Eye (tissue), 1 donor: ENCODE results near the gene PCBP4.

Source experiments
- DNase-seq: peaks from one replicate; pipeline ENCODE4 v3.0.0-alpha.2; 2015

Gene PCBP4

GRCh38 chr3:51967384-51968169, at the start of gene PCBP4:
TSS of gene PCBP4 (minus strand) at chr3:51967454. CDS start at chr3:51961240, 6,214 bp downstream.
- DNase-seq, result peak; percentile 90

GRCh38 chr3:52015438-52016228, 48.4 kb upstream of the PCBP4 start:
- peak; percentile 60 for DNase-seq

GRCh38 chr3:52014613-52015012, 47.4 kb upstream of the PCBP4 start:
- DNase-seq, result no peak

DNA sequence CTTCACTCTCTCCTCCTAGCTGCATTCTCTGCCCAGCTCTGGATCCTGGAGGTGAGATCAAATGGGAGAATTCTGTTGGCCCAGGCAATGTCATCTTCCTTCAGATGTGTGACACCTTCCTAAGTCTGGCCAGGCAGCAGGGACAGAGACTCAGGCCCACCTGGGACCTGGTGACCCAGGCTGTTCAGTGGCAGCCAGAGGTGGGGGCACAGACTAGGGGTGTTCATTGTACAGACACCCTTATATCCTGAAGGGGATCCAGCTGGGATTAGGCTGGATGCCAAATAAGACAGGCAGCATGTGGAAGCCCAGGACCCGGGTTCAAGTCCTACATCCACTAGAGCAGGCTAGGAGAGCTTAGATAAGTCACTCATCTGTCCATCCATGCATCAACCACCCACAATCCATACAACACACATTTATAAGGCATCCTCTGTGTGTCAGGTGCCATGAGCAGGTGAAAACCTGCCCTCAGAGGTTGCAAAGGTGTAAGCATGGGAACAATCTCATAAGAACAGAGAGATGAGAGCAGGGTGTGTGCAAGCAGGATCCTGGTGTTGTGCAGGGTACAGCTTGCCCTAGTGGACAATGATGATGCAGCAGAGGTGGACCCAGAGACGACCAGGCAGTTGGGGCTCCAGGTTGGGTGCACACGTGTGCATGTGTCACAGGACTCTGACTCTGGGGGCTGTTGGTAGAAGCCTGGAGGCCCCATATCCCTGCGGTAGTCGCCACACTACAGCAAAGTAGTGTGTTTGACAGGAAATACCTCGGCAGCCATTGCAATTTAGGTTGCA, 46.7 kb upstream of the PCBP4 start:
- DNase-seq, result no peak

DNA sequence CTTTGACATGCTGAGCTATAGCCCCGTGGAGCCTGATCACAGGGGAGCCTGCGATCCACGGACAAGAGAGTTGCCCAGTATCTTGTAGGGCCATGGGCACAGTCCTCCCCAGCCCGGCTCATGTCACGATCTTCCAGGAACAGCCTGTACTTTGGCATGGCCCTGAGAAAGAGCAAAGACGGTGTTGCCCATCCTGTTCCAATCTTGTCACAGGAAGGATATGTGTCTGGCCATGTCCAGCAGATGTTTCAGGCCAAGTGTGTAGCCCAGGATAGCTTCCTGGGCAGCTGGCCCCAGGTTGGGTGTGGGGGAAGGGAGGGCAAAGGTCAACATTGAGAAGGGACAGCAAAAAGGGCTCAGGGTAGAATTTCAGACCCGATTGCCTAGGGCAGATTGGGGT, 45.4 kb upstream of the PCBP4 start:
- DNase-seq, result no peak

GRCh38 chr3:52010431-52010830, 43.2 kb upstream of the PCBP4 start:
- no peak for DNase-seq

- DNase-seq, result no peak
Measured at GRCh38 chr3:52007291-52007690, 40.0 kb upstream of the PCBP4 start.

- DNase-seq, result no peak
Measured at GRCh38 chr3:52006820-52007133, 39.5 kb upstream of the PCBP4 start.

DNA sequence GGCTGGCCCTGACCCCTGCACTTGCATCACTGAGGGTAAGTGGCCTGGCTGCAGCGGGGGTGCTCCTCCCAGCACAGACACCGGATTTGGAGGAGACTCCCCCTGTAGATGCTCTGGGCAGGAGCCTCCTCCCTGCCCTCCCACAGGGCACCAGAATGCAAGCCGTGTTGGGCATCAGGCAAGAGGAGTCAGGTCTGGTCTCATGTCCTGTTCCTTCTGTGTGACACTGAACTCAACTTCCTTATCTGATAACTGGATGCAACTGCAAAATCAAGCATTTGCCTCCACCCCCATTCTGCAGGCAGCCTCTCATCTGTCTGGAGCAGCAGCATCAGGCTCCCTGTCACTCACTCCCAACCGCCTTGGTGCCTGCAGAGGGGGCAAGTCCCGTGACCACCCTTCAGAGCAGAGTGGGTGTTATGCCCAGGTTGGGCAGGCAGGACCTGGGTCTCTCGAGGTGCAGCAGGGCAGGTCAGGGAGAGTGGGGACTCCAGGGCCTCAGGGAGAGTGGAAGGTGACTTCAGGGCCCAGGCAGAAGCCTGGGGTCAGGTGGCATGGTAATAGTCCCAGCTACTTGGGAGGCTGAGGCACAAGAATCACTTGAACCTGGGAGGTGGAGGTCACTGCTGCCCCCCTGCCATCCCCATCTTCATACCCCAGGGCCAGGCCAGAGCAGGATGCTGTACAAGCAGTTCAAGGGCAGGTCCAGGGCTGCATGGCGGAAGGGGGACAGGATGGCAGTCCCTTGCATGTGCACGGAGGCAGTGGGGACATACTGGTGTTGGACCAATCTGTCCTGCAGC, 39.0 kb upstream of the PCBP4 start:
- no peak for DNase-seq

DNA sequence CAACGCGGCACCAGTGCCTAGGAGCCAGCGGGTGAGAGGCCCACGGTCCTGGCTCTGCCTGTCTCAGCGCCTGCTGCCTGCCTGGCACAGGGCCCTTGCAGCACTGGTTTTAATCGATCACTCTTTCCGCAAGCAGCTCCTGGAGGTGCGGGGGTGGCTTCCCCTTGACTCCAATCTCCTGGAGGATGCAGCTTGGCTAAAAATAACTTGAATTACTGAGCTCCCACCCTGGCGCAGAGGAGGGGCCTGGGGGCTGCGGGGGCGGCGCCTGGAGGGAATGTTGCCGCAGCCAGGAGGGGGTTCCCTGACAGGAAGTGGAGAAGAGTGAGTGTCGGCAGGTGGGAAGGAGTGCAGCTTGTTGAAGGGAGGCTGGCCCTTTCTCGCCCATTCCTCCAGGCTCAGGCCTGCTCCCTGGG, 38.3 kb upstream of the PCBP4 start:
- DNase-seq, result peak; percentile 56

- DNase-seq, result no peak
Measured at GRCh38 chr3:52004906-52005395, 37.7 kb upstream of the PCBP4 start.

DNA sequence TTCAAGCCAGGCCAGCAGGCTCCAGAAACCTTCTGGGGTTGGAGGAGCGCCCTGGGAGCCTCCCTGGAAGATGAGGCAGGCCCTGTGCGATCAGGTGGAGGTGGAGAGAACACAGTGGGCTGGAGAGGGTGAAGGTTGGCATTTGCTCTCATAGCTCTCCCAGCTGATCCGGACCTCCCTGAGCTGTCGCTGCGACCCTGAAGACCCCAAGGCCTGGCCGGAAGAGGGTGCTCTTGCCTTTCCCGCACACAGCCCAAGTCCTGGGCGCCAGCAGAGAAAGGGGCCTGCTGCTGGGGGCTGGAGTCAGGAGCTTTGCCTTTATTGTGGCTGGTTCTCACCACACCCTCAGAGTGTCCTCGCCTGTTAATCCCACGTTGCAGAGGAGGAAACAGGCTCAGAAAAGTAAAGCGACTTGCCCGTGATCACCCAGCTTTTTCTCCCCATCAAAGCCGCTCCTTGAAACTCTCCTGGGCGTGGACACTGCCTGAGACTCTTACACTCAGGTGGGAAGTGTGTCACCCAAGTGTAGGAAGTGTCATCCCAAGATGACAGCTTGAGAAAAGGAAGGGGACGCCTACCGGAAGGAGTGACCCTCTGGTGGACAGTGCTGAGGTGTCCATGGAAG, 37.0 kb upstream of the PCBP4 start:
- DNase-seq, result peak; percentile 90

DNA sequence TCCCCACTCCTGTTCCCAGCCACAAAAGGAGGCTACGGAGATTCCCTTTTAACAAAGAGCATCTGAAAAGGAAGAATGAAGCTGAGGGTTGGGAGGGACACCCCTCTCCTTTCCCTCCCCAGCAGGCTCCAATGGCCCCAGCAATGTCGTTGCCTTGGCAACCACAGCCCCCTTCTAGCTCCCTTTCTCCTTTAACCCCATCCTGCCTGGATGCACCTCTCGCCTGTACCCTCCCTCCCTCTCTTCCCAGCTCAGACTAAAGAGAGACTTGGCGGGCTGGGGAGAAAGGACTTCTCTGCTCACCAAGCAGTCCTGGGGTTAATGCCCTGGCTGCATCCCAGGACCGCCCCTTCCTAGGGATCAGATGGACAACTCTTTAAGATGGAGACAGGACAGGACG, 35.5 kb upstream of the PCBP4 start:
- no peak for DNase-seq

DNA sequence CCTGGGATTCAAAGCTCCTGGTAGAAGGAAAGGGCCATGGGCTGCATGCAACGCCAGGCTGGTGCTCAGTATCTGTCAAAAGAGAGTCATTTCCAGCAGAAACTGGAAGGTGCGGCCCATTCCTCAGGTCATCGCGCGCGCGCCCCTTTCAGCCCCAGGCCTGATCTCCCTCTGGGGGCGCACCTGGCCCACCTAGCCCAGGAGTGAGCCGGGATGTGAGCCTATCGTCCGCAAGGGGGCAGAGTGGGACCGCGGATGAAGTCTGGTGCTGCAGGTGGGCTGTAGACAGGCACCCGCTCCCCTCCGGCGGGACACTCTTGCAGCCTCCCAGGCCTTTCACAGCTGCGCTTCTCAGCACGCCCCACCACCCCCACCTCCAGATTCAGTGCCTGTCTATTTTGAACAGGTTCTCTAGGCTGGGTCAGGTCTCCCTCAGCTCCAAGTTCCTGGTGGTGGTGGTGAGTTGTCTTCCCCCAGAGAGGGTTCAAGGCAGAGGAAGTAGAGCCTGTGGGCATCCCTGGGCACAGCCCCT, 34.3 kb upstream of the PCBP4 start:
- DNase-seq, result peak; percentile 95

DNA sequence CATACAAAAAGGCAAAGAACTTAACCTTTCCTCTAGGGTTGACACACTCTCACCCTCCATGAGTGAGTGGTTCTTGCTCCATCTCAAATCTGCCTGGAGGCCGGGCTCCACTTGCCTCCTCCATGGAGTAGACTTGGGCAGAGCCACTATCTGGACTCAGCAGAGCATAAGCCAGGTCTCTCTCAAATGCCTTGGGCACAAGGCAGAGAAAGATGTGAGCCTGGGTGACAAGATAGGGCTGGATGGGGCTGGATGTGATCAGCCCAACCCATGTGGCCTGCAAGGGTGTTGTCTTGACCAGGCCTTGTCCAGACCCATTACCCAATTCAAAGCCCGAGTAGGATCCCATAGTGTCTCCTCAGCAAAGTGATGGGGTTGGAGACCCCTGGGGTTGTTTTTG, 32.6 kb upstream of the PCBP4 start:
- no peak for DNase-seq

- DNase-seq, result no peak
Measured at GRCh38 chr3:51998774-51999173, 31.5 kb upstream of the PCBP4 start.

DNA sequence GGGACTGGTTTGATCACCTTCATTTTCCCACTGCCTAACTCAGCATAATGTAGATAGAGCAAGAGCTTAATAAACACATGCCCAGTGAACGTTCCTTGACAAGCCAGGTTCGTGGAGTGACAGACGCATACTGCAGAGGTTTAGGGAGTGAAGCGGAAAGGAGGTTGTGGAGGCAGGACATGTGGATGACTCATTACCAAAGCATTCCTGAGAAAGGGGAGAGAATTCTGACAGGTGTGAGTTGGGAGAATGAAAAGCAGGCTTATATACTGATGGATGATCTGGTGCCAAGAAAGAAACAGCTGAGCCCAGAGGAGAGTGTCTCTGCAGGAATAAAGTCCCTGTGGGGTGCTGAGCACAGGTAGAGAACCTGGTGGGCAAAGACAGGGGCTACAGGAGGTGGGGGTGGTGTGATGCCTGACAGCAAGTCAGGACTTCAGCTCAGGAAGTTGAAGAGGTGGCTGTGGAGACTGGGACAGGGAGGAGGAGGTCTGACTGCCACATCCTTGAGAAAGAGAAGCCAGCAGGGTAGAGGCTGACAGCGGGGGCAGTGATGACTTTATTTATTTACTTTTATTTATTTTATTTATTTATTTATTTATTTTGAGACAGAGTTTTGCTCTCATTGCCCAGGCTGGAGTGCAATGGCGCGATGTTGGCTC, 30.8 kb upstream of the PCBP4 start:
- peak; percentile 23 for DNase-seq

DNA sequence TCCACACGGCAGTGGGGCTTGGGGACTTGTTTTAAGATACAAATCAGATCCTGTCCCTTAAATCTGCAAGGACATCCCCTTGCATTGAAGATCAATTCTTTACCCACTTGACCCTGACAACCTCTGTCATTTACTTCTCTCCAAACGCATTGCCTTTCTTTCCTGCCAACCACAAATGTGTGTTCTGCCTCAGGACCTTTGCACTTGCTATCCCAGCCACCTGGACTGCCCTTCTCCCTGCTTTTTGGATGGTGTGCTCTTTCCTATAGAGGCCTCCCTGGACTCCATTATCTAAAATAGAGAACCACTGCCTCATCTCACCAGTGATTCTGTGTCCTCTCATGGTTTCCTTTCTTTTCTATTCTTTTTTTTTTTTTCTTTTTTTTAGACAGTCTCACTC, 29.9 kb upstream of the PCBP4 start:
- DNase-seq, result no peak

DNA sequence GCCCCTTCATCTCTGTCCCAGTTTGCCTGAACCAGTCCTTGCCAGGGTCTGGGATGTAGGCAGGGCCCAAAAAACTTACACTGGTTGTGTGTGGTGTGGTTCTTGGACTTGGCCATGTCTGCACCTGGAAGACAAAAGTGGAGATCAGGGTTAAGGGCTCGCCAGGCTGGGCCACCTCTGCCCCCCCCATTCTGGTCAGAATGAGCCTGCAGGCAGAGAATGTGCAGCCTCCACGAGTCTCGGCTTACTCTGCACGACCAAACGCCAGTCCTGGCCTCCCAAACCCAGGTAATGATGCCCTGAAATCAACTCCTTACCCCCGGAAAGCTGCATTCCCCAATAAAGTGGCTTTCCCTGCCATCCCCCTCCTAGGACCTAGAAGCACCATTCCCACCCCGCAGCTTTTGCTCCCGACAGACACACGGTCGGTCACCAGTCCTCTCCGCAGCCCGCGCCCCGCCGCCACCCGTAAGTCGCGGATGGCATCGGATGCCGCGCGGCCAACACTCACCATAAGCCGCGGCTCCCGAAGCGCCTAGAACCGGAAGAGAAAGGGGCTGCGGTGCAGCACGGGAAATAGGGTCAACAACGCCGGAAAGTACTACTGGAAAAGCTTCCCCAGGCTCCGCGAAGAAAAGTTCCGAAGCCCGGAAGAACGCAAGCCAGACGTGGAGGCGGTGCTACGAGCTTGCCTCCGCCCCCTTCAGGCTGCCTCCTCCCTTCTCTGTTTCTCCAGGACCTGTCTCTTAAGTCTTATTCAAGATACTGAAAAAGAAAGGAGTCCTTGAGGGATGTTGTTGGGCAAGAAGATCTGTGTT, 28.3 kb upstream of the PCBP4 start, which contains the start of gene RPL29:
TSS of gene RPL29 (minus strand) at position 550 of the 818 bp plus-strand sequence. CDS start at position 116, 434 bp downstream.
- DNase-seq, result peak; percentile 98

DNA sequence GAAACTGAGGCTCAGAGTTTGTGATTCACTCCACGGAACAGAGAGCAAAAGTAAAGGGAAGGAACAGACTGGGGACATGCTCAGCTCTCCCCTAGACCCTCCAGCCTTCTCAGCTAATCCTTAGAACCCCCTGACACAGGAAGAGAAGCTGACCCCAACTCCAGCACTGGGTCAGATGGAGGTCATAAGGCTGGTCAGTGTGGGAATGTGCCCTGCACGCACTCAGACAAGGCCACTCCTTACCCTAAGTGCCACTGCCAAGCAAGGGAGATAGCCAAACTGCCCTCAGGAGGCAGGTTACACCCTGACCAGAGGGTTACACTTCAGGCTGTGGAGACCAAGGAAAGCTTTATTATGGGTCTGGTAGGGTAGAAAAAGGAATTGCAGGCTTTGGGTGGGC, 27.3 kb upstream of the PCBP4 start:
- DNase-seq, result no peak
